ENCODE data around the gene IER5.

GRCh38 chr1:181092883-181093458 lies 4.5 kb downstream of the IER5 start:
- no peak for TF ChIP-seq FOXP4 (CRISPR knock-in tag; IDR thresholded peaks at IDR 0.05)
- TF ChIP-seq ZNF423 (CRISPR knock-in tag; IDR thresholded peaks at IDR 0.05), result no peak
- TF ChIP-seq USF1 (CRISPR knock-in tag; IDR thresholded peaks at IDR 0.05), result no peak
- TF ChIP-seq CTCF (IDR thresholded peaks at IDR 0.05), result no peak
- TF ChIP-seq MAX (CRISPR knock-in tag; IDR thresholded peaks at IDR 0.05), result no peak
- no peak for TF ChIP-seq NFYB (CRISPR knock-in tag; conservative IDR thresholded peaks at IDR 0.05; ENCODE audit: low read depth)
- no peak for TF ChIP-seq PRRX2 (CRISPR knock-in tag; IDR thresholded peaks at IDR 0.05)
